HG02970 (cell line): Measurements from ENCODE around the gene CCDC24.

Experiments used
- ATAC-seq: cut with Tn5 transposase; IDR thresholded peaks from one replicate; pipeline ENCODE4 v1.9.1; 2021; ENCODE audit warnings: mild to moderate bottlenecking, moderate library complexity, moderate number of reproducible peaks; ENCODE audit not compliant: unreplicated experiment, low FRiP score

Gene CCDC24

GRCh38 chr1:43991476-43992231 is at the start of gene CCDC24:
TSS of gene CCDC24 (plus strand) at chr1:43991599. CDS start at chr1:43991879, 280 bp downstream.
- peak; percentile 64 for ATAC-seq

DNA sequence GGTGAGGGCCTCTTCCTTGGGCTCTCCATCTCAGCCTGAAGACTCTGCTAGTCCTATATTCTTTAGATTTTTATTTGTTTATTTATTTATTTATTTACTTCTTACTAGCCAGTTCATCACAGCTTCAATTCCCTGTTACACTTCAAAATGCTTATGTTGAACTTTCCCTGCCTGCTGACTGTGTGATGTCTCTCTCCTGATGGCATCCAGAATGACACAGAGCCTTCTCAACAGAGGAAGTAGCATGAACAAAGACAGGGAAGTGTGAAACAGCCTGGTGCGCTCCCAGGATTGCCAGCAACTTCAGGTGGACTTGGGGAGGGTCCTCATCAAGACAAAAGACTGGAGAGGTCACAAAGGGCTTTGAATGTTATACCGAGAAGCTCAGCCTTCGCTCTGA is 49.0 kb upstream of the CCDC24 start:
- ATAC-seq, result no peak

DNA sequence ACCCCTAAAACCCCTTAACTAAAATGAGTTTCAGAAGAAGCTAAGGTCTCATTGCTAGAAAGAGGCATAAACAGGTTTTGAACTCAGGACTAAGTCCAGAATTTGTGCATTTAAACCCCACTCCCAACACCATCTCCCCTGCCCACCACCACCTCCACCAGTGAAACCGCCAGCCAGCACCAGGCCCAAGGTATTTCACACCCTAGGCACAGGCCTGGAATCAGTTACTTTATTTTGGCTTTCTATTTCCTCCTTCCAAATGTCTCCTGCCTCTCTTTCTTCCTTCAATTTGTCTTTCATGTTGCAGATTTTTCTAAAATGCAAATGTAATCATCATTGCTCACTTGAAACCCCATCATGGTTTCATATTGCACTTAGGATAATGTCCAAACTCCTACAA is 46.5 kb upstream of the CCDC24 start:
- no peak for ATAC-seq

GRCh38 chr1:43945674-43946235 is 45.6 kb upstream of the CCDC24 start:
- no peak for ATAC-seq

DNA sequence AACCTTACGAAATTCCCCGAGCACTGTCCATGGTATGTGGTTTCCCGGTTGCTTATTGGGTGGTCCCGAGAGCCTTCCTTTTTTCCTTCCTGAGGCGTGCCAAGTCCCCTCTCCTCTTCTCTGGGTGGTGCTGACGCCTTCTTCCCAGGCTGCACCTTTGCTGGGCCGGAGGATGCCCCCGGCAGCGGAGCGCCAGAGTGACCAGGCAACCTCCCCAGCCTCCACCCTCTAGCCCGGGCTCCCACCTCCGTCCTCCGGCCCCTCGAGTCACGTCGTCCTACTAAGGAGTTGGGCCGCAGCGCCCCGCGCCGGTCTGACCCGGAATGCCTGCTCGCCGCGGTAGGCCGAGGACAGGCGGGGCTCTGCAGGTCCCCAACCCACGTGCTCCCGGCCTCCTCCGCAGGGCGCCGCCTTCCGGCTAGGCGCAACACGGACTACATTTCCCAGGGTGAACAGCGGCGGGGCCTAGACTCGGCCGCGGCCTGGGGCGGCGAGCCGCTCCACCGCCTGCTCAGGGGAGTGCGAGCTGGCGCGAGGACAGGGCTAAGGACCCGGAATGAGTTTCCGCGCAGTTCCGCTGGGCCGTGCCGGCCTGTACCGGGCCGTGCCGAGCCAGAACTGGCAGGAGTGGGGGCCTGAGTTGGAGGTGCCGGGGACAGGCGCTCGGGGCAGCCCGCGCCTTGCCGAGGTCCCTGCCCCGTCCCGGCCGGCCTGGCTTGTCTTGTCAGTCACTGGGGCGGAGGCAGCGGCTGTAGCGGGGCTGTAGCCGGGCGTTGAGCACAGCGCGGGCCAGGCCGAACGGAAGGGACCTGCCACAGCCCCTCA is 45.0 kb upstream of the CCDC24 start, which contains the start of gene IPO13:
Gene IPO13, plus strand, starts transcription at position 715 of the 825 bp plus-strand sequence. CDS start 651 bp downstream, outside the sequence.
- peak; percentile 93 for ATAC-seq

DNA sequence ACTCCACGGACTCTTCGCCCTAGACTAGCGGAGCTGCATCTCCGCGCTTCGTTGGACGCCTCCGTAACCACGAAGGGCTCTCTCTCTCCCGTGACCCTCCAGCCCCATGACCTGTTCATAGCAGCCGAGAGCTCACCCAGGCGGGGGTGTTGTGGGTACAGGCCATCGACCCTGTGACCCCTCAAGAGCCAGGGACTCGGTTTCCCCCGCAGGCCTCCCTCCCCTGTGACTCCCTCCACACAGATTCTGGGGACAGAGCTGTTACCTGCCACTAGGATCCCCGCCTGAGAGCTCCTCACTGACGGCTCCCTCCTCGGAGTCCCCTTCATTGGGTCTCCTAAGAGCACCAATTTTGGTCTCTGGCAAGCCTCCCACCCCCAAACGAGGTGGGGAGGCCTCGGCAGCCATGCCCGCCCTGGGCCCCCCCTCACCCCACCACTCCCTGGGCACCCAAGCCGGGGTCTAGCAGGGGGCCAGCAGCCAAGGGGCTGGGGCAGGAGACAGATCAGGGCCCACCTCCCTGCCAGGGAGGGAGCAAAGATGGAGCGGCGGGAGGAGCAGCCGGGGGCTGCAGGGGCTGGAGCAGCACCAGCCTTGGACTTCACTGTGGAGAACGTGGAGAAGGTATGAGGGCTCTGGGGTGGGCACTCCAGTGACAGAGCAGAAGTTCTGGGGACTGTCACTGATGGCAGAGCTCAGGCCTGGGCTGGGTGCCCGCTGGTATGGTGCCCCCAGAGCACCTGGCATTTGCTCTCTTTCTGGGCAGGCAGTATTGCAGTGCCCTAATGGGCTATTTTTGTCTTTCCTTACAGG is 44.1 kb upstream of the CCDC24 start:
- ATAC-seq, result peak; percentile 6

GRCh38 chr1:43947874-43948437 is 43.4 kb upstream of the CCDC24 start:
- no peak for ATAC-seq

DNA sequence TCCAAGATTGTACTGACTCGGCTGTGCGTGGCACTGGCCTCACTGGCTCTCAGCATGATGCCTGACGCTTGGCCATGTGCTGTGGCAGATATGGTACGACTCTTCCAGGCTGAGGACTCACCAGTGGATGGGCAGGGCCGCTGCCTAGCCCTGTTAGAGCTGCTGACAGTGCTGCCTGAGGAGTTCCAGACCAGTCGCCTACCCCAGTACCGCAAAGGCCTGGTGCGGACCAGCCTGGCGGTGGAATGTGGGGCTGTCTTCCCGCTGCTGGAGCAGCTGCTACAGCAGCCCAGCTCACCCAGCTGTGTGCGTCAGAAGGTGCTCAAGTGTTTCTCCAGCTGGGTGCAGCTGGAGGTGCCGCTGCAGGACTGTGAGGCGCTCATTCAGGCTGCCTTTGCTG is 41.7 kb upstream of the CCDC24 start:
- ATAC-seq, result no peak

DNA sequence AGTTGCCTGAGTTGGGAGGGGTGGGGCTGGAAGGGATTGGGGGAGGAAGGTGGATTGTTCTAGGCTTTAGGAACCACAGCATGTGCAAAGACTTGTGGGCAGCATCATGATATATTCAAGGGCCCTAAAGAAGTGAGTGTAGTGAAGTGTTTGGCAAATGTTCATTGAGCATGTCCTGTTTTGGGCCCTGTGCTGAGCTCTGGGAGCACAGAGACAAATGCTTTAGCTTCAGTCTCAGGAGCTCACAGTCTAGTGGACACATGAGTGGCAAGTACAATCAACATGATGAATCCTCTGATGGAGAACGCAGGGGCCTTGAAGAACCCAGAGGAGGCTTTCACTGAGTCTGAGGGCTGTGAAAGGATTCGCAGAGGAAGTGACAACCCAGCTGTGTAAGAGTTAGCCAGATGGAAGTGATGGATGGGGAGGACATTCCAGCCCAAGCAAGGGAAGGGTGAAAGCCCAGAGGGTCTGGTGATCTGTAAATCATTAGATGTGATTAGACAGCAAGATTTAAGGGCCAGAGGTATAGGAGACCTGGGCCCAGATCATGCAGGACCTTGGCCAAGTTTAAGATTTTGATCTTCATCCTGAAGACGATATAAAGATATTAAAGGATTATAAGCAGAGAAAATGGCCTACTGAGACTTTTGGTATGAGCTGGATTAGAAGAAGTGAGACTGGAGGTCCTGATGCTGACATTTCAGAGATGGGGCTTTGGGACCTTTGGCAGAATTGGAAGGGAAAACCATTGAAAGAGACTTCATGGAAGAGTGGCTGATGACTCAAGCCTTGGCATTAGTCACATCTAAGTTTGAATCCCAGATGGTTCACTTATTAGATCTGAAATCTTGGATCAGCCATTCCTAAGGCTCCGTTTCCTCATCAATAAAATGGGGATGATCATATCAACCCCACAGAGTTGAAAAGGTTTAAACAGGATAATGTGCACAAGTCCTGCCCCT is 40.1 kb upstream of the CCDC24 start:
- ATAC-seq, result no peak

GRCh38 chr1:43952731-43953346 is 38.6 kb upstream of the CCDC24 start:
- no peak for ATAC-seq

- ATAC-seq, result no peak
These were observed 38.0 kb upstream of the CCDC24 start for GRCh38 chr1:43953361-43953760.

DNA sequence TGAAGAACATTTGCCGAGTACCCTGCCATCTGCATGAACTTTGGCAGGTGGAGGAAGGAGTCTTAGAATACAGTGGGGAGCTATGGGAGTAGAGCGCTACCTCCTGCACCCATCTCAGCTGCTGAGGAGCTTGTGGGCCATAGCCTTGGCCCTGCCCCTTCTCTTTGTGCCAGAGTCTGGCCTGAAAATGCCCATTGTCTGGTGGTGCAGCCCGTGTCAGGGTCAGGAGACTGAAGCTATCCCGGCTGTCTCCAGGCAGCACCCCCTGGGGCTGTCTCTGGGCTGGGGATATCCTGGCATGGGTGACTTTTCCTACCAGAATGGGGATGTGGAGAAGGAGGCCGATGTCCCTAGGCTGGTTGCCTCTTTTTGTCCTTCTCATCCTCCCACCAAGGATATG is 37.4 kb upstream of the CCDC24 start:
- ATAC-seq, result no peak

DNA sequence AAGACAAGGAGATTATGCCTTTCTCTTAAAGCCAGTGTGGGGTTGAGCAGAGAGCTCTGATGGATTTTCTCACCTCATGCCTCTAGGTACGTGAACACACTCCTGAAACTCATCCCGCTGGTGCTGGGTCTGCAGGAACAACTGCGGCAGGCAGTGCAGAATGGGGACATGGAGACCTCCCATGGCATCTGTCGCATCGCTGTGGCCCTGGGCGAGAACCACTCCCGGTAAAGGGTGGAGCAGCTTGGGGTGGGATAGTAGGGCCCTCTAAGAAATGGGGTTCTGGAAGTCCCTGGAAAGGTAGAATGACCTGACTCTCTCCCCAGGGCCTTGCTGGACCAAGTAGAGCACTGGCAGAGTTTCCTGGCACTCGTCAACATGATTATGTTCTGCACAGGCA is 35.2 kb upstream of the CCDC24 start:
- no peak for ATAC-seq

GRCh38 chr1:43957407-43958040 is 33.9 kb upstream of the CCDC24 start:
- no peak for ATAC-seq

DNA sequence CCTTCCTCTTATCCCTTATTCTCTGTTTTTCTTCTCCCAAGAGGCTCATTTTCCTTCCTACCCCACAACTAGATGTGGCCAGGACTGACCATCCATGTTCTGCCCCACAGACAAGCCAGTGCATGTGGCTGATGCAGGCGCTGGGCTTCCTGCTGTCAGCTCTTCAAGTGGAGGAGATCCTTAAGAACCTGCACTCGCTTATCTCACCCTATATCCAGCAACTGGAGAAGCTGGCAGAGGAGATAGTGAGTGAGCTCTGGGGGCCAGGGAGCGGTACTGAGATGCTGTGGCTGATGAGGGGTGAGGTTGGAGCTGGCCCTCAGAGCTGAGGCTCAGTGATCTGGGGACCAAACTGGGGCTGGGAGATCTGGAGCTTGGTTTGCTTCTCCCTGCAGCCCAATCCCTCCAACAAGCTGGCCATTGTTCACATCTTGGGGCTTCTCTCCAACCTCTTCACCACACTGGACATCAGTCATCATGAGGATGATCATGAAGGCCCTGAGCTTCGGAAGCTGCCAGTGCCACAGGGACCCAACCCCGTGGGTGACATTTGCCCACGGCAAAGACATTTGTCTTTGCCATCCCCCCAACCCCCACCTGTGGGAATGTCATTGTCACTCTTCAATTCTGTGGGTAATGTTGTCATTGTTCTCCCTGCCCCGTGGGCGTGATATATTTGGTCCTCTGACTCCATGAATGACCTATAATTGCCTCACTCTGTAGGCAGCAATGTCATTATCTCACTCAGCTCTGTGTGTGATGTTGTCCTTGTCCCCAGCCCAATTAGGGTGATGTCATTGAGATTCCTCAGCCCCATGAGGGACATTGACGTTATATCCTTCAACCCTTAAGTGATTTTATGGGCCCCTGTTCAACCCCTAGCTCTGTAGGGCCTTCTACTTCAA is 32.8 kb upstream of the CCDC24 start:
- ATAC-seq, result no peak

DNA sequence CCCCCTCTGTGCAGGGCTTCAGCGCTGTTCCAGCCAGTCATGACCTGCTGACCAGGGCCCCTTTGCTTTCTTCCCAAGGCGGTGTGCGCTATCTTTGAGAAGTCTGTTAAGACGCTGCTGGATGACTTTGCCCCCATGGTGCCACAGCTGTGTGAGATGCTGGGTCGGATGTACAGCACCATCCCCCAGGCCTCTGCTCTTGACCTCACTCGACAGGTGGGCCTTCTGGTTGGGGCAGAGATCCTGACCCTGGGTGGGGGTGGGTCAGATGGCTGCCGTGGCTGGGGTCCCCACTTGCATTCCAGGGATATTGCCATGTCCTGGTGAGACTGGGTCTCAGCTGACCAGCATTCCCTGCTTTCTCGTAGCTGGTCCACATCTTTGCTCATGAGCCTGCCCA is 30.6 kb upstream of the CCDC24 start:
- ATAC-seq, result no peak

GRCh38 chr1:43961692-43962091 is 29.7 kb upstream of the CCDC24 start:
- ATAC-seq, result no peak
